Mononuclear cell (primary cell): Measurements from ENCODE around the gene MARCOL. TPM values are rescaled to one million over a fixed set of nuclear protein-coding genes. Genes with fewer than 3 reads are reported as not detected.

ENCODE experiments used
- H3K27me3 ChIP-seq: 2 replicates; pipeline ENCODE4 v1.6.0; 2011; ENCODE audit warnings: low read length, control low read depth; ENCODE audit not compliant: insufficient read depth
- H3K4me1 ChIP-seq: 2 replicates; pipeline ENCODE4 v1.5.1; 2011; ENCODE audit warnings: mild to moderate bottlenecking, low read length, control low read depth; ENCODE audit not compliant: insufficient read depth
- H3K4me3 ChIP-seq: 2 replicates; pipeline ENCODE4 v1.5.1; 2011; ENCODE audit warnings: mild to moderate bottlenecking, low read length, moderate library complexity
- H3K9me3 ChIP-seq: 2 replicates; pipeline ENCODE4 v1.5.1; 2011; ENCODE audit warnings: low read depth, mild to moderate bottlenecking, control low read depth, low read length
- total RNA-seq: library from RNA; depleted of rRNA; stranded (reverse); fragments of >200 nt; gene quantifications from one replicate; pipeline ENCODE4 v1.2.3, GENCODE V29; 2012

MARCOL gene
- total RNA-seq, result not detected

- Histone ChIP-seq H3K9me3 (no peaks in the 10 kb centered on the region), H3K4me1 (no peaks in the 10 kb centered on the region), H3K4me3 (no peak within 1 kb of the TSS), H3K27me3 (no peaks in the 10 kb centered on the region)
These were observed at the start of gene MARCOL for GRCh38 chr5:148238418-148238794. TSS of gene MARCOL (plus strand) at chr5:148238525. CDS start at chr5:148238598, 73 bp downstream.

GRCh38 chr5:148191010-148191409 lies 47.3 kb upstream of the MARCOL start:
- H3K27me3 ChIP-seq, result no peaks in the 10 kb centered on the region

GRCh38 chr5:148193202-148193601 lies 45.1 kb upstream of the MARCOL start:
- no peak overlapping the region for H3K4me3 ChIP-seq
- no peaks in the 10 kb centered on the region for H3K27me3 ChIP-seq
- H3K9me3 ChIP-seq, result no peaks in the 10 kb centered on the region
- H3K4me1 ChIP-seq, result peaks cover 7% of the 10 kb centered on the region

More at GRCh38 chr5:148191010-148191409, 47.3 kb upstream of the MARCOL start:
- Histone ChIP-seq H3K9me3 (no peaks in the 10 kb centered on the region), H3K4me3 (no peak overlapping the region), H3K4me1 (peaks cover 12% of the 10 kb centered on the region)

DNA sequence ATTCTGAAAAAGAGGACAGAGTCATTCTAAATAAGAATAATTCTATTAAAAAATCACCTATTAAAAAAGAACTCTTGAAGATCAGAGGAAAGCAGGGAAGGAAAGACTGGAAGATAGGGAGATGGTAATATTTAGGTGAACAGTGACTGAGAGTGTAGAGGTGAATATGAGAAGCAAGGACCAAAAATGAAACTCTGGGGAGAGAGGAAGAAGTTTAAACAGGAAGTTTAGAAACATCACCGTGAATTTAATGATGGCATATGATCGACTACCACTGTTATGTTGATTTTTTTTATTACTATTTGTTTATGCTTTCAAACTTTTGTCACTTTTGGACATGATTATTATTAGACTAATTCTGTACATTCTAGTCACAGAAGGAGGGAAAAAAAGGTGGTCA lies 37.2 kb upstream of the MARCOL start:
- Histone ChIP-seq H3K4me1 (peaks cover 11% of the 10 kb centered on the region), H3K27me3 (no peaks in the 10 kb centered on the region), H3K9me3 (no peaks in the 10 kb centered on the region), H3K4me3 (no peak overlapping the region)

DNA sequence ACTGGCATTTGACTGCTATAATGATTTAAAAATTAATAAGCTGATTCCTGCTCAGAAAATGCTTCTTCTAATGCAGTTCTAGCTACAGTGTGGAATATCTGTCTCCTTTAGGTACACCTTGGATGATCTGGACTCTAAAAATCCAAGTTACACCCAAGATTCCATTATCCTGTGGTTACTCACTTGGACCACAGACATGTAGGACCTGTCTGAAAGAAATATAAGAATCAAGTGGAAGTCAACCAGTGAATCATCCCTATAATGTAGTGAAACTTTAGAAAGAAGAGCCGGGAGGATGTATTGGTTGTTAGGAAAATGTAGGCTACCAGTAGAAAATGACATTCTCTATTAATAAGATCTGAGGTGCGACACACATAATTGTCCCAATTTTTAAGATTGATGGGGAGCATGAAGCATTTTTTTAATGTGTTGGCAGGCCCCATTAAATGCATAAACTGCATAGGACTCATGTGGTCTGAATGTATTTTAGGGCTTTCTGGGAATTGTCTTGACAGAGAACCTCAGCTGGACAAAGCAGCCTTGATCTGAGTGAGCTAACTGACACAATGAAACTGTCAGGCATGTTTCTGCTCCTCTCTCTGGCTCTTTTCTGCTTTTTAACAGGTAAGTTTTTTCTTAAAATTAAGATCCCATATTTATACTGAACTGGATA lies 35.7 kb upstream of the MARCOL start, which contains the start of gene SPINK6:
TSS of gene SPINK6 (plus strand) at position 512 of the 673 bp plus-strand sequence. CDS start at position 567, 55 bp downstream.
- H3K4me1 ChIP-seq, result peaks cover 11% of the 10 kb centered on the region
- no peaks in the 10 kb centered on the region for H3K27me3 ChIP-seq

DNA sequence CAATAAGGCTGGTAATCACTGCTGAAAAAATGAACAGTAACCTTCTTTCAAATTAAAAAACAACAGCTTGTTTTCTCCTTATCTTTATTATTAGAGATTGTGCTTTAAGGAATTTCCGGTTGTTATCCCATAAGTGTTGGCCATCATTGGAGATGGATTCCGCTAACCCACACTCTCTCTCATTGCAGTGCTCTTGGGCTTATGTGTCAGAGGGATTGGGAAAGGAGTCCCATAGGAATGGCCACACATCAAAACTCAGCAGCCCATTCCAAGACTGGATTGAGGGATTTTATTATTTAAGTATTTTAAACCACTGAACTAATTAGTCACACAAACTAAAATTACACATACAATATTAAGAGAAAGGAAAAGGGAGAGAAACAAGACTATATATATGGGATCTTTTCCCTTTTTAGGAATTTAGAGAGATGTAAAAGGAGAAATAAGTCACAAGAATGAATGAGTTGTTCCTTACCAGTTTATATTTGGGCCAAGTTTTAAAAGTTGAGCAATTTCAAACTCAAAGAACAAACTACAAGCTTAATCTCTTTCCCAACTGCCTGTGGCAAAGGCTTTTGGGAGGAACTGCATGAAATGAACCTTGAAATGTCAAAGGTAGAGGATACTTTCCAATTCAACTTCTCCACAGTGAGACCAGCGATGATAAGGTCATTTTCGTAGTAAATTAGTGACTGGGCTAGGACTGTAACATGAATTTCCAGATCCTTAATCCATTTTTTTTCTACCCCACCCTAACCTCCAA lies 33.1 kb upstream of the MARCOL start:
- no peak overlapping the region for H3K4me3 ChIP-seq
- H3K4me1 ChIP-seq, result peaks cover 11% of the 10 kb centered on the region
- no peaks in the 10 kb centered on the region for H3K9me3 ChIP-seq
- no peaks in the 10 kb centered on the region for H3K27me3 ChIP-seq

More for the DNA sequence above, 35.7 kb upstream of the MARCOL start, which contains the start of gene SPINK6:
- no peaks in the 10 kb centered on the region for H3K9me3 ChIP-seq
- no peak within 1 kb of the TSS for H3K4me3 ChIP-seq

DNA sequence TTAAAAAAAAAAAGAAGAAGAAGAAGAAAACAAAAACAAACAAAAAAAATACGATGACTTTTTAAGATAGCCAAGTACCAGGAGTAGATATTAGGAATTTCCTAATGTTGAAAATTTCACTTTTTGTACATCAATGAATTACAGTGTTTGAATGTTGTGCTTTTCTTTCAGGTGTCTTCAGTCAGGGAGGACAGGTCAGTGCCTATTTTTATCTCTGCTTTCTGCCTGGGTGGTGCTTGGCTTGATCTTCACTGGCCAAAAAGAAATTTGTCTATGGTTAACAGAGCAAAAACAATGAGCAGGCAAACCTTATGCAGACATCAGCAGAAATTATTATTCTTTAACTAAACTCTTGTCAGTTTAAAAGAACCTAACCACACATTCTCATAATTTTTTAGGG lies 32.5 kb upstream of the MARCOL start:
- no peak overlapping the region for H3K4me3 ChIP-seq
- peaks cover 11% of the 10 kb centered on the region for H3K4me1 ChIP-seq
- H3K27me3 ChIP-seq, result no peaks in the 10 kb centered on the region
- no peaks in the 10 kb centered on the region for H3K9me3 ChIP-seq

DNA sequence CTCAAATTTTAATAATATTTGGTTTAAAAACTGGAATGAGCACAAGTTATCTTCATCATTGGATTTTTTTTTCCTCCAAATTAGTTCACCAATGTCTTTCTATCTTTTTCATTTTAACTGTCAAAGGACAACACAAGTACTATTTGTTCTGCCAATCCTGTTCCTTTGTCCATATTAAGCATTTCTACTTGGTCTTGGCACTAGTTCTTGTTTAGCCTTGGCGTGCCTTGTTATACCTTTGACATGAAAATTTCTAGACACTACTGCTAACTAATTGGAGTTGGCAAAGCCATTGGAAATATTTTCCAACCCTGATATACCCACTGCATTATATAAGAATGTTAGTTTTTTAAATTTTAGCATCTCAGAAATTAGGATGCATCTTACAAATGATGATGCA lies 31.7 kb upstream of the MARCOL start:
- Histone ChIP-seq H3K4me3 (no peak overlapping the region), H3K9me3 (no peaks in the 10 kb centered on the region), H3K27me3 (no peaks in the 10 kb centered on the region), H3K4me1 (peaks cover 11% of the 10 kb centered on the region)

- H3K4me1 ChIP-seq, result peaks cover 11% of the 10 kb centered on the region
- H3K9me3 ChIP-seq, result no peaks in the 10 kb centered on the region
- H3K27me3 ChIP-seq, result no peaks in the 10 kb centered on the region
- H3K4me3 ChIP-seq, result no peak overlapping the region
These were observed 30.1 kb upstream of the MARCOL start for GRCh38 chr5:148208226-148208625.

GRCh38 chr5:148209151-148209770 lies 29.1 kb upstream of the MARCOL start:
- no peaks in the 10 kb centered on the region for H3K9me3 ChIP-seq
- H3K4me3 ChIP-seq, result no peak overlapping the region
- no peaks in the 10 kb centered on the region for H3K27me3 ChIP-seq
- peaks cover 11% of the 10 kb centered on the region for H3K4me1 ChIP-seq

DNA sequence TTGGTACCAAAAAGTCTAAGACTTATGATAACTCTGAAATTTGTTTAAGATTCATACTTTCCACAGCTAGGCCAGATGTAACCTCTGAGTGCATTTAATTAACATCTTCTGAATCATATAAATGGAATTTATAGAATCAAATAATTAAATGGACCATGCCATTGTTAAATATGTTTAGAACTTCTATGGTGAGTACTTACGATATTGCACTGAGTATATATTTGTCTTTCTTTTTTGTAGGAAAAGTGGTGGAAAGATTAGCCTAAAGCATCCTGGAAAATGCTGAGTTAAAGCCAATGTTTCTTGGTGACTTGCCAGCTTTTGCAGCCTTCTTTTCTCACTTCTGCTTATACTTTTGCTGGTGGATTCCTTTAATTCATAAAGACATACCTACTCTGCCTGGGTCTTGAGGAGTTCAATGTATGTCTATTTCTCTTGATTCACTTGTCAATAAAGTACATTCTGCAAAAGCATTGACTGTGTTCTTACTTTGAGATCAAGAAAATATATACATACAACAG lies 23.6 kb upstream of the MARCOL start:
- no peaks in the 10 kb centered on the region for H3K27me3 ChIP-seq
- H3K4me1 ChIP-seq, result no peaks in the 10 kb centered on the region
- H3K4me3 ChIP-seq, result no peak overlapping the region
- no peaks in the 10 kb centered on the region for H3K9me3 ChIP-seq

GRCh38 chr5:148221508-148221907 lies 16.8 kb upstream of the MARCOL start:
- no peaks in the 10 kb centered on the region for H3K9me3 ChIP-seq

GRCh38 chr5:148224117-148224742 lies 14.1 kb upstream of the MARCOL start:
- peaks cover 2% of the 10 kb centered on the region for H3K27me3 ChIP-seq
- H3K9me3 ChIP-seq, result no peaks in the 10 kb centered on the region
- no peaks in the 10 kb centered on the region for H3K4me1 ChIP-seq
- no peak overlapping the region for H3K4me3 ChIP-seq

More at GRCh38 chr5:148221508-148221907, 16.8 kb upstream of the MARCOL start:
- no peaks in the 10 kb centered on the region for H3K4me1 ChIP-seq
- no peak overlapping the region for H3K4me3 ChIP-seq
- peaks cover 2% of the 10 kb centered on the region for H3K27me3 ChIP-seq

GRCh38 chr5:148228392-148228984 lies 9.8 kb upstream of the MARCOL start:
- H3K4me1 ChIP-seq, result no peaks in the 10 kb centered on the region
- no peaks in the 10 kb centered on the region for H3K27me3 ChIP-seq
- H3K4me3 ChIP-seq, result no peak overlapping the region
- no peaks in the 10 kb centered on the region for H3K9me3 ChIP-seq
